GM18873 (cell line): Measurements from ENCODE around the gene PHC2.

ENCODE experiments used
- ATAC-seq: cut with Tn5 transposase; IDR thresholded peaks from one replicate; pipeline ENCODE4 v1.9.1; 2021; ENCODE audit warnings: mild to moderate bottlenecking, moderate library complexity, moderate number of reproducible peaks; ENCODE audit not compliant: unreplicated experiment, low FRiP score

PHC2 gene

GRCh38 chr1:33392639-33393038 lies 38.3 kb downstream of the PHC2 start:
- no peak for ATAC-seq

DNA sequence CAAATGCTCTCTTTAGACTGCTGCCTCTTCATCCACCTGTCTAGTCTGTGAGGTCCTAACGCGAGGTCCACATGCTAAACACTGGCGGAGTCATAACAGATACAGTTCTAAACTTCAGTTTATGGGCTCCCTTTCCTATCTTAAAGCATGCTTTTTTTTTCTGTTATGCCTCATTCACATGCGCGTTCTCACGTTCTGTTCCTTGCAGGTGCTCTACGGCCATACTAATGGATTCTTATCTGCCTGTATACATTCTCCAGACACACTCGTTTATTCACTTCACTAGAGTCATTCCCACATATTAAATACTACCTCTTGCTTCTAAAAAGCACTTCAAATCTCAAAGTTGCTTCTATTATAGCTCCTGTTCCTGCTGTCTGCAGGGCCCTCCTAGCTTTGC lies 38.7 kb downstream of the PHC2 start:
- no peak for ATAC-seq

DNA sequence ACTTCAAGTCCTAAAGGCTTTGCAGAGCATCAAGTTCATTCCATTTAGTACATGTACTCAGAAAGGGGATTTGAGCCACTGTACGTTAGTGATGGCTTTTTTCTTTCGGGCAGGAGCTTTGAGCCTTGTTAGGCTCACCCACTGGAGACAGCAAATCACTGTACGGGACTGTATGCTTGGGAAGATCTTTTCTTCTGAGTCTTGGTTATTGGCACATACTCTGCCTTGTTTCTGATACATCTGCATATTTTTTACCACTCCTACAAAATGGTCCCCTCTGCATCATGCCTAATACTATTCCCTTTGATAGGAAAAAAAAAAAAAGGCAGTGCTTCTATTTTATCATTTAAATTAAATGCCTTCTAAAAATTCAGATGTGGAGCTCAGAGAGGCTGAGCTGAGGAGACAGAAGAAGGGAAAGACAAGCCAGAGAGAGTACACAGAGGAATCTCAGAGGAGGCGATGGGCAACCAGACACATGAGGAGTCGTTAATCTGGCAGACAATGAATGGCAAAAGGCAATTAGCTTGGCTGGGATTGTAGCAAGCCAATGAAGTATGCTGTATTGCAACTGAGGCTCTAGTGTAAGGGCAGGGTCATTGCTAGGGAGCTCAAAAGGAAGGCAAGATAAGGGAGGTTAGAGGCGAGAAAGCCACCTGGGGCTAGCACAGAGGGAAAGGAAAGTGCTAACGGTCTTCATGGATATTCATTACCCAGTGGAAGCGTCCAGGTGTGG lies 39.4 kb downstream of the PHC2 start:
- no peak for ATAC-seq

- no peak for ATAC-seq
Observed at GRCh38 chr1:33390542-33390941, 40.4 kb downstream of the PHC2 start.

DNA sequence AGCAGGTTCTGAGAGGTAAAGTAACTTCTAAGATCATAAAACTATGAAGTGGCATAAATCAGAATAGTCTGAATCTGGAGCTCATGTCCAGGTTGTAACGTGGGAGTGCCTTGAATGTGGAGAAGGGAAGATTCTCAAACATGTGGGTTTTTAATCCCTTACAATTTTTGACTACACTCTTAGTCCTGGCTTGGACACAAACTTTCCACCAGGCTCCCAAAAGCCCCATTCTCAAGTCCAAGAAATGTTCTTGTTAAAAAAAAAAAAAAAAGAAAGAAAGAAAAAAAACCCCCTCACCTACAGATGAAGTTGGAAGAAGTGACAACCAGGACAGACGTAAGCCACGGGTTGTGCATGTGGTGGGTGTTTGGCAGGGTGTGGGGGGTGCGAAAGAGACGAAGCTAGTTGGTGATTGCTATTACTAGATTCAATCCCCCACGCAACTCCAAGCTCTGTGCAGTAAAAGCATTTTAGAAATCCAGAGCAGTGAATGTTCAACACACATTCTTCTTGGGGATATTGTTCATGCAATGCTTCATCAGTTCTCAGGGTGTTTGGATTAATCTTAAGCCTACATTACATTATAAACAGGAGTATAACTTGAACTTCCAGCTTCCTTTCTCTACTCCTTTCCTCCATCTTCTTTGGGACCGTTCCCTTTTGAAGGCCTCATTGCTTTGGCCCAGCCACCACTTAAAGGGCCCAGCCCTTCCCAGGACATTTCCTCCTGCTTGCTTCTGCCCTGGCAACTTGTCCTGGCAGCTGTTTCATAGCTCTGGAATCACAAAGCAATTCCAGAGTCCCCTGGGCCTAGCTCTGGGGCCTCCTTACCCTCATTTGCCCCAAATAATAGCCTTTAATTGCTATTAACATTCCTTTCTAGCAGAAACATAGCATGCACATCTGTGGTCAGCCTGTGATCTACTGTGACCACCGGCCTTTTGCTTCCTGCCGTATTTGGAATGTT lies 41.8 kb downstream of the PHC2 start:
- ATAC-seq: no peak

GRCh38 chr1:33387625-33388024 lies 43.3 kb downstream of the PHC2 start:
- no peak for ATAC-seq

DNA sequence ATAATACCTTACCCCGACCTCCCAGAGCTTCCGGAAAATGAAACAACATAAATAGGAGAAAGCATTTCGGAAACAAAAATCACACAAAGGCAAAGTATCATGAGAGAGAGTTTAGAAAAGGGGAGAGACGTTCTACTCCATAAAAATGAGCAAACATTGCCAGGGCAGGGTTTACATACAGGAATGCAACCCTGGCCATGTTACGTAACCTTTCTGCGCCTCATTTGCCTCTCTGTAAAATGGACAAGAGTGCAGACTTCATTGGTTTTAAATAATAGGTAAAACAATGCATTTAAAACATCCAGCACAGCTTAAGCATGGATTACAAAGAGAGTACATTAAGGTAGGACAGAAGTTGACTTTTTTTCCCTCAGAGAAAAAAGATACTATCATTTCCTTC lies 45.6 kb downstream of the PHC2 start:
- ATAC-seq: no peak

DNA sequence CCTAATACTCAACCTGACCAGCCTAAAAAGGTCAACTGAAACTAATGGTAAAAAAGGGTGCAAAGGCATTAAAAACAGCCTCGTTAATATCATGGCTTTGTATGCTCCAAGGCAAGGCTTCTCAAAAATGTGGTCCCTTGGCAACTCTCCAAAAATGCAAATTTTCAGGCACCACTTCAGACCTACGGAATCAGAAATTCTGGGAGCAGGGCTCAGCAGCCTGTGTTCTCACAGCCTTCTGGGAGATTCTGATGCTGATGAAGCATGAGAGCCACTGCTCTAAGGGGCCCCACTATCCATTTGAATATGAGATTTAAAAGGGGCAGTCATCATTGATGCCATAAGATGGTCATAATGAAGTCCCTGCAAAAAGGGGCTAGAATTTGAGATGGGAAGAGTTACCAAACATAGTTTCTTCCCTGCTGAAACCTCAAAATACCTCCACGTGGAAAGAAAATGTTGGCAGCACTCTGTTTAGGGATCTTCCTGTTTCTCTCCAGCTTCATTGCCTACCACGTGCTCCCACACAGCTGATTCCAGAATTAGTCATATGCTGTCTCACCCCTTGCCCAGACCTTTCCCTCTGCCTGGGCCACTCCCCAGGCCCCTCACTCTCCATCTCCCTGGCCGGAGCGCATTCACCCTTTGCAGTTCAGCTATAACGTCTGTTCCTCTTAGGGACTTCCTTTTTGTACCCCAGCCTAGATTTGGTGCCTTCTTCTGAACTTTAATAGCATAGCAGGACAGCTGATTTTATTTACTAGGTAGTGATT lies 46.7 kb downstream of the PHC2 start:
- no peak for ATAC-seq

DNA sequence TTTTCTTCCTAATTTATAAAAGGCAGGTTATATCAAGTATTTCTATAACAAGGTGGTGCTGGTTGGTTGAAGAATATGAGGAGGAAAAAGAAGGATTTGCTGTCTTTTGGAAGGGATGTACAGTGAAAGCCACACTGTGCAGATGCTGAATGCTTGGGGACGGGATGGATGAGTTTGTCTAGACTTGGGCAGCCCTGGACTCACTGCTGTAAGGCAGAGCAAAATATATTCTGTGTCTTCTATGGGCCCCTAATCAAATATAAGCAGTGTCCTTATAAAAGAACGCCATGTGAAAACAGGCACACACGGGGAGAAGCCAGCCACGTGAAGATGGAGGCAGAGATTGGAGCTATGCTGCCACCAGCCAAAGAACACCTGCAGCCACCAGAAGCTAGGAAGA lies 47.4 kb downstream of the PHC2 start:
- no peak for ATAC-seq

DNA sequence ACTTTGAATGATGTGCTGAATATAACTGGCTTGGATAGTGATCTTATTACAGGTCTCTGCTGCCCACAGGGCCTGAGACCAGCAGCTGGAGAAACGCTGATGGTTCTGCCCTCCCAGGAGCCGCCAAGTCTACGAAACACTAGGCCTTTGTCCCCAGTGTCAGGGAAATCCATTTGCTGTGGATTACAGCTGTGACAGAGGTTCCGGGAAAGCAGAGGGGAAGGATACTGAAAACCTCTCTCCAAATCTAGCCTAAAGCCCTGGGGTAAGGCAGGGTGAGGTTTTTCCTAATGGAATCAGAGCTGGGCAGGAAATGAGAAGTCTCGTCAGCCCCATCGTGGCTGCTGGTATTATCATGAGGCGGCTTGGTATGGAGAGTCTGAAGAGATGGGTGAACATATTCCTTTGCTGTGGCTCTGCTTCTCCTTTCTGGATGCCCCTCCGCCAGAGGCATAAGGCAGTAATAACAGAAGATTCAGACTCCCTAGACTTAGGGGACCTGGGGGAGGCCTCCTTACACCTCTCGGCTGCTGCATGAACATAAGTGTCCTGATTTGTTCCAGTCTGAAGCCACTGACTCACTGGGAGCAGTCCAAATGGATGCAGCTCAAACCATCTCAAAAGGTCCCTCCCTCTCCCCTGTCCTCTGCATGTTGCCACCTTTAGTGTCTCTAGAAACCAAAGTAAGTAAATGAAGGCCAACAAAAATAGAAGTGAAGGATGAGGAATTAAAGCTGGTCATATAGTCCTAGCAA lies 48.1 kb downstream of the PHC2 start:
- no peak for ATAC-seq

GRCh38 chr1:33381977-33382376 lies 48.9 kb downstream of the PHC2 start:
- no peak for ATAC-seq

- ATAC-seq: no peak
Observed at GRCh38 chr1:33380811-33381210, 50.1 kb downstream of the PHC2 start.

GRCh38 chr1:33379631-33380354 lies 51.1 kb downstream of the PHC2 start:
- ATAC-seq: no peak

DNA sequence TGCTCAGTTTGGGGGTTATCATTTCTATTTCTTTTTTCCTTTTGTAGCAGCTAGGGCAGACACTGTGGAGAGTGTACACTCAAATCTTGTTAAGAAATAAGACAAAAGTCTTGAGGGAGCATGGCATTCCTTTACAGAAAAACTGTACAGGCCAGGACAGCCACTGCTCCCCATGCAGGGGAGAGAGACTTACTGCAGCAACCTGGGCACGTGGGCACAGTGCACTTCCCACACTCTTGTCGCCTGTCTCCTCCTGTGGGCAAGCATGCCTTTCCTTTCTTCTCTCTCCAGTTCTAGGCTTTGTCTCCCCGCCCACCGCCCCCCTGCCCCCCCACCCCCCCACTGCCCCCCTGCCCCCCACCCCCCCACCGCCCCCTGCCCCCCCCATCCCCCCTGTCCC lies 51.9 kb downstream of the PHC2 start:
- no peak for ATAC-seq

DNA sequence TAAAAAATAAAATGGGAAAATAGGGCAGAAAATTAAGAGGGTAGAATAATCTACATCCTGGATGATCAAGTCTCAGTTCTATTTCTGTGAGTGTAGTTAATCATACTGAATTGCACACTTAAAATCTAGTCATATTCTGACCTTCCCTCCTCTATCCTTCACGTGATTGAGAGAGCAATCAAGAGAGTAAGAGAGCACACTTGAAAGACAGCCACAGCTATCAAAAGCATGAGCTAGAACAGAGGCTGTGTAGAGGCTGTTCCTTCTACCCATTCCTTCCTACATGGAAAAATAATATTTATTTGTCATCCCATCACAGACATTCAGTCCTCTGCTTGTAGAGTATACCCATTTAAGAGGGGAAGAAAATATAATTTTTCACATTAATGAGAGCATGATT lies 52.4 kb downstream of the PHC2 start:
- no peak for ATAC-seq

DNA sequence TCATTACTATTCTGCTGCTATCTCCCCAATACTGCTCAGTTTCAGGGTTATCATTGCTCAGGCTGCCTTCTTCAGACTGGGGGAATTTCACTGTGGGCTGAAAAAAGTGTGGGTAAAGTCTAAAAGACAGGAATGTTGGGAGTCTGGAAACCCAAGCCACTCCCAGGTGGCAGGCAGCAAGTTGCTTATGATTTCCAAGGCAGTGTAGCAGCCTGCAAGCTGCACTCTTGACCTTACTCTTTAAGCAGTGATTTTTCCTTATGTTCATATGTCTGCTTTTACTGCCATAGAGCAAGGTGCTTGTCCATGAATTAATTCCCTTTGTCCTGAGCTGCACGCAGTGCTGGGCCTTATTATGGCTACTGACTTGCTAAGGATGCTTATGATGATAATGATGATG lies 53.1 kb downstream of the PHC2 start:
- ATAC-seq: no peak

- ATAC-seq: no peak
Observed at GRCh38 chr1:33377013-33377412, 53.9 kb downstream of the PHC2 start.

GRCh38 chr1:33375316-33375715 lies 55.6 kb downstream of the PHC2 start:
- ATAC-seq: no peak

DNA sequence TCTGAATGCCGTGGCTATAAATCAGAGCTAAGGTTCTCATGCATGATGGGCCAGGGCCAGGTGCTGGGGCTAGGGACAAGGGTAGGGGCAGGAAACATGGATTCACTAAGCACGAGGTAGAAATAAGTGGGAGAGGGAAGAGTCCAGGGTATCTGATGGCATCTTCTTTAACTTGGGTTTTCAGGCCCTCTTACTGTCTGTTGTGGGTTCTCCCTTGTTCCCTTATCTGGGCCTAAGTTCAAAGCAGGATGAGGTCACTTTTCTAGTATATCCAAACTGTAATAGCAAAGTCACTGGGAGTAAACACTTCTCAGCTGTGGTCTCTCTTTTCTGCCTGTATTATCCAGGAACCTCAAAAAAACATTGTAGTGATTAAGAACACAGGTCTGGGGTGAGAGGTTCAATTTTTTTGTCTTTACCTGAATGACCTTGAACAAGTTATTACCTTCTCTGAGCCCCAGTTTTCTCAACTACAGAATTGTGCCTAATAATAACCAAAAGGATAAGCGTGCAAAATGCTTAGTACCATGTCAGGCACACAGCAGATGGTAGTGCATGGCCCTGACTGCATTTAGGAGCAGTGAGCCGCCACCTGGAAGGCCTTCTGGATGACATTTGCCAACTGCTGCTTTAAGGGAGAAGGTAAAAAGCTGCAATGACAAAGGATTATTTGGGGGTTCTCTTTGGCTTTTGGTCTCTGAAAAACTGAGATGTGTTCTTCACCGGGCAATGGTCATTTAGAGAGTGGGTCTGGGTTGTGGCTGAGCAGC lies 56.4 kb downstream of the PHC2 start:
- ATAC-seq: no peak
